NOMO-1 (cell line): ENCODE data around the gene TAF11L7.
"Not testable (repeated sequence)": the region's sequence is repeated elsewhere in the genome, so short reads cannot be mapped to it uniquely, and the experiment has no call there.

Experiments used
- DNase-seq, 2 experiments: peaks; one replicate each; lab custom pipeline; 2025; ENCODE audit not compliant: unreplicated experiment in 2 of 2; lab: John Stamatoyannopoulos, UW

Gene TAF11L7

DNA sequence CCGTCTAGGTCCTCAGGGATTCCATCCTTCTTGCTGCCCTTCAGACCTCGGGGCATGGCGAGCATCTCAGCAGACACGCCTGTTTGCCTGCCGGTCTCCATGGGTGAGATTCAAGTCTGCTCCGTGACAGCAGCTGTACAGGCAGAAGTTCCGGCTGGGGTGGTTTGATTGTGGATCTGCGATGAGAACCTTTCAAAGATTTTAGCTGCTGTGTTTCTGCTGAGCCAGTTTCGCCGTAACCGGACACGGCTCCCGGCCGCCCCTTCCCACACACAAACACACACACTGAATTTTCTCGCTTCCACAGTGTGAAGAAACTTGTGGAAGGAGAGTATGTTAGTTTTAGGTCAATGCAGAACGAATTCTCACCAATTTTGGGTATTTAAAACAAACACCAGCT lies at the start of gene TAF11L7:
TAF11L7 (minus strand) TSS at position 101 of the 400 bp plus-strand sequence.
- DNase-seq = not testable (repeated sequence)

- no peak for DNase-seq
Measured at GRCh38 chr5:17634160-17634559, 48.6 kb upstream of the TAF11L7 start, which contains the start of gene TAF11L14. Gene TAF11L14, plus strand, starts transcription at chr5:17634460.

DNA sequence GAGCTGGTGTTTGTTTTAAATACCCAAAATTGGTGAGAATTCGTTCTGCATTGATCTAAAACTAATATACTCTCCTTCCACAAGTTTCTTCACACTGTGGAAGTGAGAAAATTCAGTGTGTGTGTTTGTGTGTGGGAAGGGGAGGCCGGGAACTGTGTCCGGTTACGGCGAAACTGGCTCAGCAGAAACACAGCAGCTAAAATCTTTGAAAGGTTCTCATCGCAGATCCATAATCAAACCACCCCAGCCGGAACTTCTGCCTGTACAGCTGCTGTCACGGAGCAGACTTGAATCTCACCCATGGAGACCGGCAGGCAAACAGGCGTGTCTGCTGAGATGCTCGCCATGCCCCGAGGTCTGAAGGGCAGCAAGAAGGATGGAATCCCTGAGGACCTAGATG lies 46.2 kb upstream of the TAF11L7 start, which contains the start of gene TAF11L13:
TAF11L13 (plus strand) TSS at position 301 of the 400 bp plus-strand sequence.
- DNase-seq = not testable (repeated sequence)

DNA sequence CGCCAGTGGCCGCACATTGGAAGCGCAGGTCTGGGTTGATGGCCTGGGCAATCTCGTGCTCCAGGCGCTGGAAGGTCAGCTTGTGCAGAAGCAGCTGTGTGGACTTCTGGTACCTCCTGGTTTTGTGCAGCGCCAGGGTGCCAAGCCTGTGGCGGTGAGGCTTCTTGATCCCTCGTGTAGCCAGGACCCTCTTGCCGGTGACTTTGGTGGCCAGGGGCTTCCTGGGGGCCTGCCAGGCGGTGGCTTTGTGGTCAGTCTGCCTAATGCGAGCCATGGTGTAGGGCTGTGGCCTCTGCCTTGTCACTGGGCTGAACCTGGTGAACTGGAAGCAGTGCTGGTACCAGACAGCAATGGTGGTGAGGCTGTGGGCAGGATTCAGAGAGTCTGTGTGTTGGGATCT lies 40.1 kb upstream of the TAF11L7 start:
- no peak for DNase-seq

- no peak for DNase-seq
Measured at GRCh38 chr5:17620627-17621026, 35.1 kb upstream of the TAF11L7 start.

DNA sequence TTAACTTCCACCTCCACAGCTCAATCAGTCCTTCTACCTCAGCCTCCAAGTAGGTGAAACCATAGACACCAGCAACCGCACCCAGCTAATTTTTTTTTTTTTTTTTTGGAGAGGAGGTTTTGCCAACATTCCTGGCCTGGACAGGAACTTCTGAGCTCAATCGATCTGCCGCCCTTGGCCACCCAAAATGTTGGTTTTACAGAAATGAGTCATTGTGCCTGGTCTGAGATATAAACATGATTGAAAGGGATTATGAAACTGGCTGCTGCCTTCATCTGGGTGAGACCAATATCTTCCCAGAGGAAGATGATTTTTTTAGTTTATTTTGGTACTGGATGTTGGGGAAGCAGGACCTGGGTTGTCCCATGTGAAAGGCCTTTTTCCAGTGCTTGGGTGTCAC lies 33.8 kb upstream of the TAF11L7 start:
- DNase-seq = no peak

GRCh38 chr5:17614872-17615605 lies 29.5 kb upstream of the TAF11L7 start:
- no peak for DNase-seq

GRCh38 chr5:17610092-17610491 lies 24.5 kb upstream of the TAF11L7 start, which contains the start of gene TAF11L12:
Gene TAF11L12, plus strand, starts transcription at chr5:17610392.
- not testable (repeated sequence) for DNase-seq

DNA sequence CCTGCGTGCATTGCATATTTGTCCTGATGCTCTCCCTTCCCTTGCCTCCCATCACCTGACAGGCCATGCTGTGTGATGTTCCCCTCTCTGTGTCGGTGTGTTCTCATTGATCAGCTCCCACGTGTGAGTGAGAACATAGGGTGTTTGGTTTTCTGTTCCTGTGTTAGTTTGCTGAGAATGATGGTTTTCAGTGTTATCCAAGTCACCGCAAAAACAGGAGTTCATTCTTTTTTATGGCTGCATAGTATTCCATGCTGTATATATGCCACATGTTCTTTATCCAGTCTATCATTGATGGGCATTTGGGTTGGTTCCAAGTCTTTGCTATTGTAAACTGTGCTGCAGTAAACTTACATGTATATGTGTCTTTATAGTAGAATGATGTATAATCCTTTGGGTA lies 21.9 kb upstream of the TAF11L7 start:
- not testable (repeated sequence) for DNase-seq

DNA sequence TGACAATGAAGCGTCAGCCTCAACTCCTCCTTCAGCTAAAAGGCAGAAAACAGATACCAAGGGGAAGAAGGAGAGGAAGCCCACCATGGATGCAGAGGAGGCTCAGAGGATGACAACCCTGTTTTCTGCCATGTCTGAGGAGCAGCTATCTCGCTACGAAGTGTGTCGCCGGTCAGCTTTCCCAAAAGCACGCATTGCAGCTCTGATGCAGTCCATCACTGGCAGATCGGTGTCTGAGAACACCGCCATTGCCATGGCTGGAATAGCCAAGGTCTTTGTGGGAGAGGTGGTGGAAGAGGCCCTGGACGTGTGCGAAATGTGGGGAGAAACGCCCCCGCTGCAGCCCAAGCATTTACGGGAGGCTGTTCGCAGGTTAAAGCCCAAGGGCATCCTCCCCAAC lies 19.4 kb upstream of the TAF11L7 start:
- DNase-seq = no peak

DNA sequence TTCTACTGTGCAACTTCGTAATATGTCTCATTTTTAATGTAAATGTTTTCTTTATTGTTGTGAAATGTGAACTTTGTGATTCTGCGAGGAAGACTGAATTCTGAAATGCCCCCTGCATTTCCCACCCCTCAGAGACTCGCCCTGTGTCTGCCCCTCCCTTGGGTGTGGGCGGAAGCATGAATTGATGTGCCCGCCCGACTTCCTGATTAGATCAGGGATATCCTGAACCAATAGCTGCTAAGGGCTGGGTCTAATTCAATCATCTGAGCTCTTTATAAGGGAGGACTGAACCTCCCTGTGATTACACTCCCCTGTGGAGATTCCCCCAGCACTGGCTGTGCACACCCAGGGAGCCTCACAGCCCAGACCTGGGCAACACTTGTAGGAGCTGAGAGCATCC lies 18.3 kb upstream of the TAF11L7 start, which contains the start of gene TAF11L11:
TAF11L11 (plus strand) TSS at position 304 of the 400 bp plus-strand sequence.
- DNase-seq = not testable (repeated sequence)

DNA sequence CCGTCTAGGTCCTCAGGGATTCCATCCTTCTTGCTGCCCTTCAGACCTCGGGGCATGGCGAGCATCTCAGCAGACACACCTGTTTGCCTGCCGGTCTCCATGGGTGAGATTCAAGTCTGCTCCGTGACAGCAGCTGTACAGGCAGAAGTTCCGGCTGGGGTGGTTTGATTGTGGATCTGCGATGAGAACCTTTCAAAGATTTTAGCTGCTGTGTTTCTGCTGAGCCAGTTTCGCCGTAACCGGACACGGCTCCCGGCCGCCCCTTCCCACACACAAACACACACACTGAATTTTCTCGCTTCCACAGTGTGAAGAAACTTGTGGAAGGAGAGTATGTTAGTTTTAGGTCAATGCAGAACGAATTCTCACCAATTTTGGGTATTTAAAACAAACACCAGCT lies 12.2 kb upstream of the TAF11L7 start, which contains the start of gene TAF11L10:
TAF11L10 (minus strand) TSS at position 101 of the 400 bp plus-strand sequence.
- DNase-seq = not testable (repeated sequence)

DNA sequence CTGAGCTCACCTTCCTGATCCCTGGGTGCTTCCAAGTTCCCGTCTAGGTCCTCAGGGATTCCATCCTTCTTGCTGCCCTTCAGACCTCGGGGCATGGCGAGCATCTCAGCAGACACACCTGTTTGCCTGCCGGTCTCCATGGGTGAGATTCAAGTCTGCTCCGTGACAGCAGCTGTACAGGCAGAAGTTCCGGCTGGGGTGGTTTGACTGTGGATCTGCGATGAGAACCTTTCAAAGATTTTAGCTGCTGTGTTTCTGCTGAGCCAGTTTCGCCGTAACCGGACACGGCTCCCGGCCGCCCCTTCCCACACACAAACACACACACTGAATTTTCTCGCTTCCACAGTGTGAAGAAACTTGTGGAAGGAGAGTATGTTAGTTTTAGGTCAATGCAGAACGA lies 8.7 kb upstream of the TAF11L7 start, which contains the start of gene TAF11L9:
TAF11L9 (minus strand) TSS at position 140 of the 400 bp plus-strand sequence.
- not testable (repeated sequence) for DNase-seq

GRCh38 chr5:17590860-17591259 lies 5.3 kb upstream of the TAF11L7 start, which contains the start of gene TAF11L8:
Gene TAF11L8, minus strand, starts transcription at chr5:17590960.
- DNase-seq = not testable (repeated sequence)
